GM10847 (cell line): ENCODE data around the gene RPS6KA2.

Experiments used
- POLR2A ChIP-seq: IDR thresholded peaks from 2 replicates; pipeline ENCODE4 v1.6.1; 2011; ENCODE audit not compliant: insufficient read length; ENCODE audit errors: extremely low read depth

The RPS6KA2 gene

DNA sequence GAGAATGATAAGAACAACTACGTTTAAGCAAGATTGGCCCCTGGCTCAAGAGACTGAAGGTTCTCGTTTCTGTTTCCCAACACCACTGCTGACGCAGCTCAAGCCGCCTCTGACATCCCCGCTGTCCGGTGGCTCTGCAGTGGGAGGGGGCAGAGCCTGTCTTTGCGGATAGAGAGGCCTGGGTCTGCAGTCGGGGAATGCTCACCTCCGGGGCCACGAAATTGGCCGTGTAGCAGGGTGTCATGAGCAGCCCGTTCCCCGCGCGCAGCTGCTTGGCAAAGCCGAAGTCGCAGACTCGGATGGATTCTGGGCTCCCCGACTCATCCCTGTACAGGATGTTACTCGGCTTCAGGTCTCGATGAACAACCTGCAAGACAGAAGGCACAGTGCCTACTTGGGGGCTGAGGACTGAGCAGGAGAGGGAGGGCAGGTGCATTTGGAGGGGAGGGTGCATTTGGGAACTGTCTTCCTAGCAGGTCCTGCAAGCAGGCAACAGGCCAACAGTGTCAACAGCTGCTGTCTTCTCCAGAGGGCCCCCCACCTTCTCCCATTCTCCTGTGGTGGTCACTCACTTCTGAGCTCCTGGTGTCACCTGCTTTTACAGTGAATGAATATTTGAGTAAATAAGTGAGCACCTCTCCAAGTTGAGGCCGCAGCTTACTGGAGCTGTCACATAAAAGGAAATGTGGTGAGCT is 203.9 kb downstream of the RPS6KA2 start:
- no peak for TF ChIP-seq POLR2A

DNA sequence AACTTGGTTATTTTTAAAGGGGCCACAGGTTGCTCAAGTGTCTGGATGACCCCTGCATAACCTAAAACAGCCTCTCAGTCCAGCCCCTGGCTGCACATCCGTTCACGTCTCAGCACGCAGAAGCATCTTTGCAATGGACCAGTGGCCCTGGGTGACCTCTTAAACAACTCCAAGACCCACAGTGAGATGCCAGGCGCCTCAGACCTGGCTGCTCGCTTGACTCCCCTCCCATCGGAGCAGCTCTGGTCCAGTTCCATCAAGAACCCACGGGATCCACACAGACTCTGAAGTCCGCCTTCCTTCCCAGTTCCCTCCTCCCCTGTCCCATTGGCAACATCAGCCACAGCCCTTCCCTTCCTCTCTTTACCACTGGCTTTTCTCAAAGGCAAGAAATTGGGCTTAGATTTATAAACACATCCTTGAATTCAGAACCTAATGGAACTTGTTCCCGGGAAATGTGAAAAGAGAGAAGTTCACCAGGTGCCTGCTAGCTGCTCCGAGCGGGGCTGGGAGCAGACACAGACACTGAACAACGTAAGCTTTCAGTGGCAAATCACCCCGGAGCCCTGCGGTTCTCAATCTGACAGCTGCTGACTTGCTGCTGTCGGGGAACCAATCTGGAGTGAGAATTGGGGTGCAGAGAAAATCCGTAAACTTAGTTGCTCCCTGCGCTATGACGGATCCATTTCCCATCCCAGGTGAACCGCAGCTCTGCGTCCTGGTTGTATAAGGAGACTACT is 204.7 kb downstream of the RPS6KA2 start:
- TF ChIP-seq POLR2A: no peak

- no peak for TF ChIP-seq POLR2A
Measured at GRCh38 chr6:166420351-166420750, 206.7 kb downstream of the RPS6KA2 start.

GRCh38 chr6:166419717-166420116 is 207.3 kb downstream of the RPS6KA2 start:
- TF ChIP-seq POLR2A: no peak

- TF ChIP-seq POLR2A: no peak
Measured at GRCh38 chr6:166419286-166419685, 207.8 kb downstream of the RPS6KA2 start.

- no peak for TF ChIP-seq POLR2A
Measured at GRCh38 chr6:166418691-166419143, 208.3 kb downstream of the RPS6KA2 start.

GRCh38 chr6:166417285-166417691 is 209.8 kb downstream of the RPS6KA2 start:
- TF ChIP-seq POLR2A: no peak

GRCh38 chr6:166415833-166416347 is 211.2 kb downstream of the RPS6KA2 start:
- no peak for TF ChIP-seq POLR2A

DNA sequence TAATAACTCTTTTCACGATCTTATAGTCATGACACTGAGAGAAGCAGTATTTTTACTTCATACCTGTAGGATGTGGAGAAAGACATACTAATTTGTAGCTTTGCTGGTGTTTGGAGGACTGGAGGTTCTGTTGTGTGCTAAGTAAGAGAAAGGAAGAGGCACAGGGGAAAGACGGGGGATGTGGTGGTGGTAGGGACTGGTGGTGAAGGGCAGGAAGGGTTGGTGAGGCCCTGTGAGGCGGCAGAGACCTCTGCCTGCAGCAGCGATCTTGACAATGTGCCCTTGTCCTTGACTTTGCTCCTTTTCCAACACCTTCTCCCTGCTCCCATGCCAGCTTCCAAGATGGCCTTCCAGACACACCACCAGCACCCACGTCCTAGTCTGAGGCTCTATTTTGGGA is 211.7 kb downstream of the RPS6KA2 start:
- TF ChIP-seq POLR2A: no peak

DNA sequence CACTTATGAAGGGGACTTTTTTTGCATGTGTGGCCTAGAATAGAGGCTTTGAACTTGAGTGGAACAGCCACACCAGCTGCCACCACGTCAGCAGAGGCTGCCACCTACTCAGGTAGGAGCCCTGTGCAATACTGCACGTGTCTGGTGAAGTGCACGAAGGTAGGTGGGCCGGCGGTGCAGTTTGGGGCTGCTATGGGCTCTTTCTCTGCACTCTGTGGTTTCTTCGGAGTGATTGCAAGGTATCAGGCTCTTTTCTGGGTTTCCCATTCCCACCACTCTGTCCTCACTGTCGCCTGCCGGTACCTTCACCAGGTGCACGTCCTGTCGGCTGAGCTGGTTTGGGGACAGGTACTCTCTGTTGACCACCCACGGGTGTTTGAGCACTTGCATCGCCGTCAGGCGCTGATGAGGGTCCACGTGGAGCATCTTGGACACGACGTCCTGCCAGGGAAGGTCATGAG is 213.5 kb downstream of the RPS6KA2 start:
- TF ChIP-seq POLR2A: no peak

DNA sequence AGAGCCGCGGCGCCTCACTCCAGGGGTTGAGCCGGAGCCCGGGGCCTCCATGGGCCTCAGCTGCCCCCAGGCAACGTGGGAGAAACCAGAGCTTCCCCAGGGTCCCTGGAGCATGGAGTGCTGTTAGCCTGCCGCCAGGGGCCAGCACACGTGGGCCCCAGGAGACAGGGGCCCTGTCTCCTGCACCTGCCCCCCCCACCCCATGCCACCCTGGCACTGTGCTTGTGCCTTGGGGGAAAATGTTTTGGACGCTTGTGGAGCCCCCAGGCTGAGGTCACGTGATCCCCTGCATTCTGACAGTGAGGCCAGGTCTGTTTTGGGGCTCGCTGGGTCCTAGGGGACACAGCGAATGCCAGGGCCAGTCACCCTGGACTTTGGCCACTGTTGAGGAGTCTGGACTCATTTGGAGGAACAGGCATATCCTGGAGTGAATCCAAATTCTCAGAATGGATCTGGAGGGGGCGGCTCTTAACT is 214.1 kb downstream of the RPS6KA2 start:
- TF ChIP-seq POLR2A: no peak

- TF ChIP-seq POLR2A: no peak
Measured at GRCh38 chr6:166412156-166412910, 214.7 kb downstream of the RPS6KA2 start.

- TF ChIP-seq POLR2A: no peak
Measured at GRCh38 chr6:166411721-166412151, 215.3 kb downstream of the RPS6KA2 start.

- no peak for TF ChIP-seq POLR2A
Measured at GRCh38 chr6:166411271-166411670, 215.8 kb downstream of the RPS6KA2 start.

- TF ChIP-seq POLR2A: no peak
Measured at GRCh38 chr6:166410426-166410935, 216.6 kb downstream of the RPS6KA2 start.
